H9 (cell line): ENCODE measurements around the gene PLRG1. TPM values are rescaled to one million over a fixed set of nuclear protein-coding genes. Genes with fewer than 3 reads are reported as not detected.

Experiments used
- DNase-seq: peaks from one replicate; pipeline ENCODE4 v3.0.0-alpha.2; 2017
- H2AFZ ChIP-seq: one replicate; pipeline ENCODE4 v1.6.1; 2013; ENCODE audit warnings: mild to moderate bottlenecking, low read length, control low read depth, moderate library complexity
- H2AK5ac ChIP-seq: 2 replicates; pipeline ENCODE4 v1.6.1; 2013; ENCODE audit warnings: low read length, control low read depth, mixed read lengths; ENCODE audit not compliant: insufficient read length
- H2BK120ac ChIP-seq: one replicate; pipeline ENCODE4 v1.6.1; 2013; ENCODE audit warnings: low read depth, mild to moderate bottlenecking, low read length, control low read depth, inconsistent platforms; ENCODE audit not compliant: poor library complexity, severe bottlenecking
- H2BK12ac ChIP-seq: 2 replicates; pipeline ENCODE4 v1.6.1; 2013; ENCODE audit warnings: low read length, control low read depth, mixed read lengths, low read depth; ENCODE audit not compliant: insufficient read length
- H2BK15ac ChIP-seq: 2 replicates; pipeline ENCODE4 v1.6.1; 2013; ENCODE audit warnings: low read depth, low read length, control low read depth
- H2BK20ac ChIP-seq: one replicate; pipeline ENCODE4 v1.6.1; 2013; ENCODE audit warnings: low read depth, mild to moderate bottlenecking, low read length, control low read depth, inconsistent platforms; ENCODE audit not compliant: poor library complexity, severe bottlenecking
- H2BK5ac ChIP-seq: 2 replicates; pipeline ENCODE4 v1.6.1; 2013; ENCODE audit warnings: low read length, control low read depth, mixed read lengths; ENCODE audit not compliant: insufficient read length
- H3K14ac ChIP-seq: 2 replicates; pipeline ENCODE4 v1.6.1; 2013; ENCODE audit warnings: low read length, control low read depth; ENCODE audit not compliant: insufficient read depth
- H3K18ac ChIP-seq: 2 replicates; pipeline ENCODE4 v1.6.1; 2013; ENCODE audit warnings: low read depth, mild to moderate bottlenecking, mixed read lengths, low read length, control low read depth; ENCODE audit not compliant: insufficient read length
- H3K23ac ChIP-seq: 2 replicates; pipeline ENCODE4 v1.6.1; 2013; ENCODE audit warnings: low read length, control low read depth, mixed read lengths, low read depth; ENCODE audit not compliant: insufficient read length
- H3K23me2 ChIP-seq: 2 replicates; pipeline ENCODE4 v1.6.1; 2013; ENCODE audit warnings: low read depth, mild to moderate bottlenecking, mixed read lengths, low read length, control low read depth; ENCODE audit not compliant: insufficient read length, poor library complexity, severe bottlenecking
- H3K27ac ChIP-seq: 2 replicates; pipeline ENCODE4 v1.5.1; 2013; ENCODE audit warnings: low read length, control low read depth, mixed read lengths, low read depth; ENCODE audit not compliant: insufficient read length
- H3K27me3 ChIP-seq: 2 replicates; pipeline ENCODE4 v1.6.1; 2013; ENCODE audit warnings: low read length, control low read depth, inconsistent platforms; ENCODE audit not compliant: insufficient read depth
- H3K4ac ChIP-seq: 2 replicates; pipeline ENCODE4 v1.6.1; 2013; ENCODE audit warnings: low read depth, mild to moderate bottlenecking, control low read depth, inconsistent platforms, low read length, moderate library complexity
- H3K4me1 ChIP-seq: 2 replicates; pipeline ENCODE4 v1.6.1; 2013; ENCODE audit warnings: low read length, control low read depth, inconsistent platforms; ENCODE audit not compliant: insufficient read depth
- H3K4me2 ChIP-seq: 2 replicates; pipeline ENCODE4 v1.6.1; 2013; ENCODE audit warnings: low read length, control low read depth, mixed read lengths; ENCODE audit not compliant: insufficient read length, insufficient read depth
- H3K56ac ChIP-seq: 2 replicates; pipeline ENCODE4 v1.6.1; 2013; ENCODE audit warnings: low read depth, mild to moderate bottlenecking, mixed read lengths, low read length, control low read depth; ENCODE audit not compliant: insufficient read length
- H3K79me1 ChIP-seq: 2 replicates; pipeline ENCODE4 v1.6.1; 2013; ENCODE audit warnings: low read depth, mild to moderate bottlenecking, moderate library complexity, low read length, control low read depth, inconsistent platforms; ENCODE audit not compliant: insufficient read depth, poor library complexity, severe bottlenecking
- H3K79me2 ChIP-seq: 2 replicates; pipeline ENCODE4 v1.6.1; 2013; ENCODE audit warnings: low read length, control low read depth, inconsistent platforms; ENCODE audit not compliant: insufficient read depth
- H3K9ac ChIP-seq: 2 replicates; pipeline ENCODE4 v1.6.1; 2013; ENCODE audit warnings: low read length, control low read depth, mixed read lengths; ENCODE audit not compliant: insufficient read length; ENCODE audit errors: extremely low read depth
- H3K9me3 ChIP-seq: one replicate; pipeline ENCODE4 v1.6.1; 2013; ENCODE audit warnings: low read depth, low read length, inconsistent platforms; ENCODE audit not compliant: control insufficient read depth
- H3T11ph ChIP-seq: one replicate; pipeline ENCODE4 v1.6.1; 2013; ENCODE audit warnings: mild to moderate bottlenecking, low read length, control low read depth, inconsistent platforms
- H4K20me1 ChIP-seq: one replicate; pipeline ENCODE4 v1.6.1; 2013; ENCODE audit not compliant: control insufficient read depth, insufficient read length, insufficient read depth
- H4K5ac ChIP-seq: 2 replicates; pipeline ENCODE4 v1.6.1; 2013; ENCODE audit warnings: low read depth, mild to moderate bottlenecking, mixed read lengths, low read length, control low read depth; ENCODE audit not compliant: insufficient read length
- H4K8ac ChIP-seq: replicated peaks from 2 replicates; pipeline ENCODE4 v1.6.1; 2013; ENCODE audit warnings: low read length, control low read depth, mixed read lengths, low read depth; ENCODE audit not compliant: insufficient read length
- H4K91ac ChIP-seq: 2 replicates; pipeline ENCODE4 v1.6.1; 2013; ENCODE audit warnings: low read depth, mild to moderate bottlenecking, moderate library complexity, mixed read lengths, low read length, control low read depth; ENCODE audit not compliant: insufficient read length
- H3K27ac Mint-ChIP-seq, 3 experiments: 2 replicates in 2 of 3; 3 replicates in 1 of 3; pipeline ENCODE4 v1.8.0; 2020 to 2021; ENCODE audit warnings: mixed read lengths in 3 of 3, mild to moderate bottlenecking in 1 of 3, moderate library complexity in 1 of 3
- H3K27me3 Mint-ChIP-seq: 2 replicates; pipeline ENCODE4 v1.8.0; 2021; ENCODE audit warnings: low read depth, mild to moderate bottlenecking, moderate library complexity, mixed read lengths
- H3K36me3 Mint-ChIP-seq, 3 experiments: 2 replicates in 2 of 3; 3 replicates in 1 of 3; pipeline ENCODE4 v1.8.0; 2020 to 2021; ENCODE audit warnings: low read depth in 3 of 3, mixed read lengths in 3 of 3; ENCODE audit not compliant: insufficient read depth in 1 of 3
- H3K4me1 Mint-ChIP-seq, 2 experiments: 2 replicates each; pipeline ENCODE4 v1.8.0; 2020; ENCODE audit warnings: mixed read lengths in 2 of 2
- H3K4me3 Mint-ChIP-seq, 2 experiments: 2 replicates in 1 of 2; 3 replicates in 1 of 2; pipeline ENCODE4 v1.8.0; 2020 to 2021; ENCODE audit warnings: mild to moderate bottlenecking in 2 of 2, mixed read lengths in 2 of 2, moderate library complexity in 1 of 2
- H3K9me3 Mint-ChIP-seq, 2 experiments: 2 replicates in 1 of 2; 3 replicates in 1 of 2; pipeline ENCODE4 v1.8.0; 2020; ENCODE audit warnings: mild to moderate bottlenecking in 2 of 2, mixed read lengths in 2 of 2, moderate library complexity in 1 of 2
- CTCF ChIP-seq: fragments of 200-600 bp; sonication (generic); conservative IDR thresholded peaks from 3 replicates; pipeline ENCODE4 v1.8.0; 2021; ENCODE audit warnings: antibody characterized with exemption, mild to moderate bottlenecking
- WGBS: extraction: QIAGEN DNeasy Blood & Tissue Kit; methylation state at CpG from one replicate; pipeline ENCODE4 v1.1.7; 2013; ENCODE audit warnings: missing lambda C conversion rate, low lambda C conversion rate, mixed read lengths; ENCODE audit not compliant: insufficient read length; ENCODE audit errors: extremely low coverage; 5-methylcytosine and 5-hydroxymethylcytosine counted together
- total RNA-seq: library from RNA; stranded (reverse); gene quantifications from 2 replicates; pipeline ENCODE4 v1.2.1, GENCODE V29; 2021

The PLRG1 gene
- total RNA-seq, 1 experiment from 2014 or later: 113 TPM

GRCh38 chr4:154492288-154492687 lies 57.9 kb downstream of the PLRG1 start:
- Histone ChIP-seq H2BK15ac (no peak overlapping the region), H2BK120ac (no peak overlapping the region), H2AK5ac (no peak overlapping the region), H3K9ac (no peak overlapping the region), H3K79me2 (no peaks in the 10 kb centered on the region), H3K27me3 (peaks cover 27% of the 10 kb centered on the region; the same call in 1 of the 2 replicates), H3K23ac (no peak overlapping the region), H2BK20ac (no peak overlapping the region), H4K8ac (no peak overlapping the region), H3K56ac (no peak overlapping the region), H3T11ph (no peak overlapping the region), H3K23me2 (peaks cover 20% of the 10 kb centered on the region), H3K4me2 (peak overlapping the region; percentile 48), H2BK5ac (no peak overlapping the region), H3K18ac (no peak overlapping the region), H3K4me1 (no peaks in the 10 kb centered on the region), H4K91ac (no peak overlapping the region), H4K5ac (no peak overlapping the region), H4K20me1 (no peaks in the 10 kb centered on the region), H3K27ac (no peak overlapping the region), H3K14ac (no peak overlapping the region), H2BK12ac (no peak overlapping the region), H3K9me3 (no peaks in the 10 kb centered on the region), H3K79me1 (no peaks in the 10 kb centered on the region), H2AFZ (no peak overlapping the region), H3K4ac (no peak overlapping the region)
- H3K36me3 Mint-ChIP-seq: peaks cover 0 to 2% (median 0%) of the 10 kb centered on the region in 3 experiments; a peak in 2 of 7 replicates
- no CpG with 5 or more reads among the region's 16 CpGs for WGBS
- H3K27me3 Mint-ChIP-seq: peaks cover 88% of the 10 kb centered on the region
- H3K4me3 Mint-ChIP-seq: peak overlapping the region; percentile 72 to 80
- peaks cover 3% of the 10 kb centered on the region in 2 experiments; a peak in 3 of 5 replicates for H3K9me3 Mint-ChIP-seq
- peaks cover 9 to 15% of the 10 kb centered on the region in 2 experiments for H3K4me1 Mint-ChIP-seq
- no peak overlapping the region; a peak in 1 of 7 replicates for H3K27ac Mint-ChIP-seq
- TF ChIP-seq CTCF: no peak
- DNase-seq: peak; percentile 31
